Stimulated activated CD4-positive, alpha-beta T cell treated with anti-CD3 and anti-CD28 coated beads, Interleukin-15, amount 100 ng/mL, for 24 hours (primary cell): Measurements from ENCODE around the gene RNF152.

ENCODE experiments used
- DNase-seq: peaks from one replicate; pipeline ENCODE4 v3.0.0-alpha.2; 2020

Gene RNF152, protein sequence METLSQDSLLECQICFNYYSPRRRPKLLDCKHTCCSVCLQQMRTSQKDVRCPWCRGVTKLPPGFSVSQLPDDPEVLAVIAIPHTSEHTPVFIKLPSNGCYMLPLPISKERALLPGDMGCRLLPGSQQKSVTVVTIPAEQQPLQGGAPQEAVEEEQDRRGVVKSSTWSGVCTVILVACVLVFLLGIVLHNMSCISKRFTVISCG

DNA sequence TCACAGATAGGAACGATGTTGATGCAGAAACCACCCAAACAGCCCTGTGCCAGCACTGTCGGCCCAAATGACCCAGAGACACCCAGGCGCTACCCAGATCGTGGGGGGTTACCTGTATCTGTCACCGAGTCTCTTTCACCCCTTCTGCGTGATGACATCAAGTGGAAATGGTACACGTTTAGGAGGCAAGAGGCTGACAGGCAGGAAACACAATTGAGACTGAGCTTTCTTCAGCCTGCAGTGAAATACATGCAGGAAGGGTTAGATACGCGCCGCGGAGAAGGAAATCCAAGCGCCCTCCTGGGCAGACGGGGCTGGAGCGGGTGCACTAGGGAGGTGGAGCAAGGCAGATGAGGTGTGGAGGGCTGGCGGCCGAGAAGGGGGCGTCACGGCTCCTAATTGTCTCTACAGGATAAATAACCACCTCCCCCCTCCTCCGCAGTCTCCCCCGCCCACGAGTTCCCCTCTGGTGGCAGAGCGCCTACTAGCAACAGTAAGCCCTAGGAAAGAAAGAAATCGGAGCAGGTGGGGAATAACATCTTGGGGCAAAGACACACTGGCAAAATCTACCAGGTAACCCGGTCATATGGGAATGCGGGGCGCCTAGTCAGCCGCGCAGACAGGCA, at the start of gene RNF152:
RNF152 (minus strand) TSS at position 325 of the 626 bp plus-strand sequence. CDS start 76,544 bp downstream, outside the sequence.
- peak; percentile 35 for DNase-seq

DNA sequence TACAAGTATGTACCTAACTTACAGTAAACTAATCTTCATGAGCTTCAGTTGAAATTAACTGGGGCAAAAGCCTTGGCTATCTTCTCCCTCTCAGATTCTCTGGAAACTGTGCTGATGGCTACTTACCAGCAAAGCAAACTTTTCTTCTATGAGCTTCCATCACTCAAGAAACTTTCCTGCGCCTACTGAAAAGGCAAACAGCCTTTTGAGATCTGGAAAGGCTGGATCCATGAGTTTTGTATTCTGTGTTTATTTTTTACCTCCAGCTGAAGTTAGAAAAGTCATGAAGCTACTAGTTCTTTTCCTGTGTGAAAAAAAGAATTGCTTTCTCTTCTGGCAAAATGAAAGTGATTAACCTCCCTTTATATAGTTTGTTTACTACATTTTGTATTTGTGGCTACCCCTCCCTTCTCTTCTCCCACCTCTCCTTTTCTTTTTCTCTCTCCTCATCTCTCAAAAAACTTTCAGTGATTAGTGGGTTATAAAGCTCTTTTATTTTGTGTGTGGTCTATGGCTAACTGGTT, 49.2 kb upstream of the RNF152 start:
- DNase-seq: no peak

DNA sequence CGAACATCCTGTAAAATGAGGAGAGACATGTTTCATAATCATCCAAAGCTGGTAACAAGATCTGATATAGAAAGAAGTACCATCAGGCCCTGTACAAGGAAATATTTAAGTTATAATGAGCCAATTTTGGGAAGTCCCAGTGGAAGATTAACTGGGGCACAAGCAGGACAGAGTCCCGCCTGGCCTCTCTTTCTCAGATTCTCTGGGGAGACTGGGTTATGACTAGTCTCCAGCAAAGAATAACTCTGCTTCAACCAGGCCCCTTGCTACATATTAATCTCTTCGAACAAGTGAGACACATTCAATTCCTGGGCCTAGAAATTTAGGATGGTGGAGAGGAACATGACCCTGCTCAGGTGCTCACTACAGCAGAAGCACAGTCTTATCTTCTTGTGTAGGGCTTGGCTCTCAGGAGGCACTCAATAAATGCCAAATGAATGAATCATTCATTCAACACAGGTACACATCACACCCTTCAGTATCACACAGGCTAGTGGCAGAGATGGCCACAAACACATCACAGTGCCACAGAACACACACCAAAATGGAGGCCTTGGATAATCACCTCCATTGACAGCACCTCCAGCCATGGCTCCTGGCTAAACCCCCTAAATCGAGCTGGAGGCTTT, 46.4 kb upstream of the RNF152 start:
- no peak for DNase-seq

DNA sequence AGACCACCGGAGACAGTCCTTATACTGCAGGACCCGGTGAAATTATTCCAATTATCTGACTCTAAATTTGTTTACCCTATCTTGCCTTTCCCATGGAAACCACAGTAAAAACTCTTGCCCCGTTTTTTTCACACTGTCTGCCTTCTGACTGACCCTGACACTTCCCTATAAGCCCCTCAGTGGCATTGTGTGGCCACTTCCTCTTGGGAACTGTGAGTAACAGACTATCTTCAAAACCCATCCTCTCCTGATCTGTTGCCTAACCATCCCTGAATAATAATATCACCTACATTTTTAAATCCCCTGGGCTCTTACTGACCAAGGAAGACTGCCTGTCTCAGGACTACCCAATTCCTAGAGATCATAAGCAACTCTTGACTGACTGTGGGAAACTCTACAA, 42.6 kb upstream of the RNF152 start:
- DNase-seq: no peak

DNA sequence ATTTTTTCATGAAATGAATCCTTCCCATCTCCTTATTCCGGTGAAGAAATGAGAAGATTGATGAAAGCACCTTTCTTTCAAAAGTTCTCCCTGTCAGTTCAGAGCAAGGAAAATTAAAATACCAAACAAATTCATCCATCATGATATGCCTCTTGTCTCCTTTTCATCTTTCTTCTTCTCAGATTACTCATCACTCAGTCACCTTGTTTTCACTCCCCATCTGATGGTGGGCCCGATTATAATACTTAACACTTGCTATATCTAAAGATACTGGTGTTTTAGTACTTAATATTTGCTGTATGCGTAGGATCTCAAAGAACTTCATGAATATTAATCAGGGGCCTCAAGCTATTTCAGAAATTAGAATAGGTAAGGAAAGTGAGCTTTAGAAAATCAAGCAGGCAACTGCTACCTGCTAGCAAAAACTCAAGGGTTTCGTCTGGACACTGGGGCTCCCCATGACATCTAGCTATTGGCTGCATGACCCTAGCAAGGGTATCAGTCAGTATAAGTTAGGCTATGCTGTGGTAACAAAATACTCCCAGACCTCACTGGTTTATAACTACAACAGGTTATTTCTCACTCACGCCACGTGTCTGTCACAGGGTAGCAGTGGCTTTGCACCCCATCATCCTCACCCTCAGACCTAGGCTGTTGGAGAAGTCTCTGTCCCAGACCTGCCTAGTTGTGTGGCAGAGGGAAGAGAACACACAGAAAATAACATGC, 39.0 kb upstream of the RNF152 start:
- DNase-seq: no peak

DNA sequence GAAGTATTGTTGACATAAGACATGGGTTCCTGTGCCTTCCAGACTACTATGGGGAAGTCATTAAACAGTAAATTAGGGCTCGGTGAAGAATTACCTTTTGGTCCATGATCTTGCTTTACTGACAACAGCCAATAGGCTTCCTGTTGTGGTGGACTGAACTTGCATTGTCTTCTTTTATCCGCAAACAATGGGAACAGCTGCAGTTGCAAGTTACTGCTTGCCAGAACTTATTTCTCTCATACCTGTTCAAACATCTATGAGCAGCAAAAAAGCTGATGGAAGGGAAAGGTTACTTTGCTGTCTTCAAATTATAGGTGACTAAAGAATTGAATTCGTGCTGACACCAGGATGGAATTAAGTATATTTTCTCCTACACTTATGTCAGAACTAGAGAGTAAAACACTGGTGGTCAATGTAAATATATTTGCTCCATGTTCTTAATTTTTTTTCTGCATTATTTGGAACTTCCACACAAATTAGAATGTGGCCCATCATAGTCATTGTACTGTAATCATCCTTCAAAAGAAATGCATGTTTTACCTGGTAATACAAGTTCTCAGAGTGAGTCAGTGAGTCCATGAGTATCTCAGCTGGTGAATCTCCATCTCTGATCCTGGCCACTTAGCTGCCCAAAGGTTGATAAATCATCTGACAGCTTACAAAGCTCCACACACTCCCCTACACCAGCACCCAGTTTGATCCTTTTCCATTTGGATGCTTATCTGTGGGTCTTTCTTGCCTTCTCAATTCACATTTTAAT, 37.3 kb upstream of the RNF152 start:
- no peak for DNase-seq

DNA sequence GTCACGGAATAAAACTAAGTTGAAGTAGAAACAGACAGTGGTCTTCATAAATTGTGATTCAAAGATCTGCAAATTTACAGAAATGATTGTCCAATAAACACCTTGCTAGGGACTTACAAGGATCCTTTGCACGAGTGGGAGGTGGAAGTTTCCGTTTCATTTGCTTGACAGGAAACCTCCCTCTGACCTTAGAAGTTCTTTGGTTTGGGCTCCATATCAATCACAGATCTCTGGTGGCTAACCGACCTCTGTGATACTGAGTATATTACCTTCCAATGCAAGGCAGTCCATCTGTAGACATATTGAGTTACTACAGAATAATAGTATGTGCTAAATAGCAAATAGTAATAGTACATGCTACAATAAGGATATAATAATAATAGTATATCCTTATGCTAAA, 33.7 kb upstream of the RNF152 start:
- DNase-seq: peak; percentile 71

DNA sequence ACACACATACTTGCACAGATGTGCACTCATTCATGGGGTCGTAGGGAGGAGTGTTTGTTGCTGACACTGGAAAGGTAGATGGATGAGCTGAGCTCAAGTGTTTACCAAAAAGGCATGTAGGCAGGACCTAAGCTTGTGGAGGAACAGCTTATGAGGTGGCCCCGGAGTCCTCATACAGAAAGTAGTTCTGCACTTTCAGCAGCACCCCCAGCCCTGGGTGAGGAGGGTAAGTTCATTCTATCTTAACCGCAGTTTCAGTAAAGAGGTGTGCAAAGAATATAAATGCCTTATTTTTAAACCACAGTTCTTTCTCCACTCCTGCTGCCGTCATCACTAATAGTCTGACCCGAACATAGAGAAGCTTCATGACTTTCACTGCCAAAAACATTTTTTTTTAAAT, 31.7 kb upstream of the RNF152 start:
- DNase-seq: peak; percentile 19

DNA sequence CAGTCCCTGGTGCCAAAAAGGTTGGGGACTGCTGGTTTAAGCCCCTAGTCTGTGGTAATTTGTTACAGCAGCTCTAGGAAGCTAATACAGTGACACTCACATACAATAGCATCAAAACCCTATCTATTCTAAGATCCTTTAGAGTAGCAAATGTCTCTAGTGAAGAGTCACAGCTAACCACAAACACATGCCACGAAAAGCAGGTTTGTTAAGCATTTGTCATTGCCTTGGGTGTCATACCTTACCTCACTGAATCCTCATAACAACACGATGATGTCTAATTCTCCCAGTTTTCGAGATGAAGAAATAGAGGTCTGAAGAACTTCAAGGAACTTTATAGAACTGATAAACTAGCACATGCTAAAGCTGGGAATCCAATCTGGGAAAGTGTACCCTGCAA, 29.6 kb upstream of the RNF152 start:
- no peak for DNase-seq

DNA sequence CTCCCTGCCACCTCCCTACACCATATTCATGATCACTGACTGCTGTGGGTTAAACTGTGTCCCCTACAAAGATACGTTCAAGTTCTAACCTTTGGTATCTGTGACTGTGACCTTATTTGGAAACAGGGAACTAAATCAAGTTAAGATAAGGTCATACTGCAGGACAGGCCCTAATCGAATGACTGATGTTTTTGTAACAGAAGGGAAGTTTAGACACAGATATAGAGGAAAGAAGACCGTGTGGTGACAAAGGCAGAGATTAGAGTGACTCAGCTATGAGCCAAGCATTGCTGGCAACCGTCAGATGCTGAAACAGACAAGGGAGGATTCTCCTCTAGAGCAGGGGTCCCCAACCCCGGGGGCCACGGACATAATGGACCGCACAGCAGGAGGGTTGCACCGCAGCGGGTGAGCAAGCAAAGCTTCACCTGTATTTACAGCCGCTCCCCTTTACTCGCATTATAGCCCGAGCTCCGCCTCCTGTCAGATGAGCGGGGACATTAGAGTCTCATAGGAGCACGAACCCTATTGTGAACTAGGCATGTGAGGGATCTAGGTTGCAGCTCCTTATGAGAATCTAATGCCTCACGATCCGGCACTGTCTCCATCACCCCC, 28.9 kb upstream of the RNF152 start:
- DNase-seq: no peak

DNA sequence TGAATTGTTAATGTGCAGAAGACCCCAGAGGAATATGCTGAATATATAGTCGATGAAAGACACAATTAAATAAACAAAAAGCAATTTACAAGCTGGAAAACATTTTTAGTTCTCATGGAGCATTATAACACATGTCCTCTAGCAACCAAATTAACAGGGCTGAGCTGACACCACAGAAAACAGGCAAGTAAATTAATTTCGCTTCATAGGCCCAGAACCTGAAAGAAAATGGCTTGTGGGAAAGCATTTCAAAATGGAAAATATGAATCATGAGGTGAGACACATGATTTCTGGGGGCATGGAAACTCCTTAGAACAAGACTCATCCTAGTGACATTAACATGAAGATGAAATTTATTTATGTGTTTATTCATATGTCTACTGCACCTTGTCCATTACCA, 25.0 kb upstream of the RNF152 start:
- no peak for DNase-seq

DNA sequence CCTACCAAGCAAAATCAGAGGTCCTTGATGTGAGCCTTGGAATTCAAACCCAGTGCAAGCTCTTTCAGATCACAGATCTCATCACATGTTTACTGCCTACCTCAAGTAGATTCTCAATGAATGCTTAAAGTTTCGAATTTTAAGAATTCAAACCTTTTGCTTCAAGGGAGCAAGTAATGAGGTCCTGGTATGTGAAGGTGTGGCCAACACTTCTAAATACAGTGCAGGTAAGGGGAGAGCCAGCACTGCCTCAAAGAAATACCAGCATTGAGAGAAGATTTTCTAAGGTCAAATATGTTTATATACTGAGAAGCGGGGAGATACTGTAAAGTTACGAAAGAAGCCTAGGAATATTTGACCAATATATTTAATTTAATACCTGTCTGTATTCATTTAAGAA, 19.7 kb upstream of the RNF152 start:
- no peak for DNase-seq

DNA sequence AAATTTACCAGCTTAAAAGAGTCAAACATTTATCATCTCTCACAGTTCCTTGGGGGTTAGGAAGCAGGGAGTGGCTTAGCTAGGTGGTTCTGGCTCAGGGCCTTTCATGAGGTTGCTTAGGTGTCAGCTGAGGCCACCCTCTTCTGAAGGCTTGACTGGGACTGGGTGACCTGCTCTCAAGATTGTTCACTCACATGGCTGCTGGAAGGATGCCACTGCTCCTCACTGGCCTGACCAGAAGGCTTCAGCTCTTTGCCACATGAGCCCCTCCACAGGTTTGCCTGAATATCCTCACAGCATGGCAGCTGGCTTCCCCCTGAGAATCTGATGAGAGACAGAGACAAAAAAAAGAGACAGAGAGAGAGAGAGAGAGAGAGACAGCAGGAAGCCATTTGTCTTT, 17.3 kb upstream of the RNF152 start:
- no peak for DNase-seq

DNA sequence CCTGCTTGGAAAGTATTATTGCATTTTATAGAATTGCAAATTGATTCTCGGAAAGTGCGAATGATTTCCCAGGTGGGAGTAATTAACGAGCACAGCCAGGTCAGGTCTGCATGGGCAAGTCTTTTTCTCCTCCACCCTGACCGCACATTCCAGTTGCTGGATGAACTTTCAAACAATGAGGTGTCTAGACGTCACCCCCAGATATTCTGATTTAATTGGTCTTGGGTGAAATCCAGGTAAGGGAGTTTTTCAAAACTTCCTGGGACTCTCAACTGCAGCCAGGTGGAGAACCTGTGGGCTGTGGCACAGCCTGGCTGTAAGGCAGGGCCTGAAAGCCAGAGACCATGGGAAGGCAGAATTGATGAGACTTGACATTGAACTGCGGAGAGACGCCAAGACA, 15.9 kb upstream of the RNF152 start:
- DNase-seq: no peak

DNA sequence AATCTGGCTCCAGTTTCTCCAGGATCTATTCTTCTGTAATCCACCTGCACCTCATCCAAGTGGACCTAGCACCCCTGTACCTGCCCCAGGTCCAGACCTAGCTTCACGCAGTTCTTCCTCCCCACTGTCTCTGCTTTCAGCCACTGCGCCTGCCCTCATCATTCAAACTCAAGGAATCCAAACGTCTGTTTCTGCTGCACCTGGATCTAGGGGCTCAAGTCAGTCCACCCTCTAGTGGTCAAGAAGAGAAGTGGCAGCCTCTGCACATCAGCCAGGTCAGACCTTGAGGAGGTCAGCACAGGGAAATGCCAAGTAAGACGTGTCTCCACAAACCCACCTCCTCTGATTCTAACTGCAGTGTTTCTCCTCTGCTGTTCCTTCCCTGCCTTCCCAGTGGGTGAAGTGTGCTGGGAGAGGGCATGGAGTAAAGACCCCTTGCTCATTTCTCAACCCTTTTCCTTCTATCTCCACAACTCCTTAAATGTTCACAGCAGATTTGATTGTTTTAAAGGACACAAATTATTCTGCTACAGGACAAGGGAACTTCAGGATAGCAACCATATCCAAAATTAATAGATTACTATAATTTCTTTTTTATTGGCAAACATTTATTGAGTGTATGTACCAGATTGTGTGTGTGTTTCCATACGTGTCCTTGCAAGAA, 8.6 kb upstream of the RNF152 start:
- peak; percentile 49 for DNase-seq

DNA sequence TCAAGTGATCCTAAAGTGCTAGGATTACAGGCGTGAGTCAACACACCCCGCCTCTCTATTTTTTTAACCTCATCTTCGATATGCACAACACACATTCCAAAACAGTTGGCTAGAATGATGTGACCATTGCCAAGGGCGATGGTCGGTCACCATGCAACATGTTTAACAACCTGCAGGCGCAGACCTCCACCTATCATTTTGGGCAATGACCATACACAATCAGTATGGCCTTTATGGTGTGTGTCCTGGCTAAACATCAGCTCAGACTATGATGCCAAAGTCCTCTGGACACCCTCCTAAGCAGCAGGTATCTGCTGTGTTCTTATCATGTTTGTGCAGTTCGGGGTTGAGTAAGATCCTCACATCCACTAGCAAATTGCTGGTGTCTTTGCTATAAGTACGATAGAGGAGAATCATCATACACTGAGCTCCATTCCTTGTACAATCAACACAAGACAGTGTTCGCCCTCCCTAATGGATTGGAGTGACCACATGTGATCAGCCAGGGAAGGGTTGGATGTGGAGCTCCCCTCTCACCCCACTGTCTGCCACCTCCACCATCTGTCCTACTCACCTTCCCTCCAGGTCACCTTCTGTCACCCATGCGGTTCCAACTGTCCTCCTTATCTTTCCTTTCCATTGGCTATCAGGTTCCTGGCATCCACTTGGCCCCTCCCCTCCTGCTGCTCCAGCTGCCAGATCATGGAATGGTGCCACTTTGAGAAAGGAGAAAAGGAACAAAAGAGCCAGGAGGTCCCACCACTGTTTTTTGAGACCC, 7.9 kb upstream of the RNF152 start:
- DNase-seq: no peak

DNA sequence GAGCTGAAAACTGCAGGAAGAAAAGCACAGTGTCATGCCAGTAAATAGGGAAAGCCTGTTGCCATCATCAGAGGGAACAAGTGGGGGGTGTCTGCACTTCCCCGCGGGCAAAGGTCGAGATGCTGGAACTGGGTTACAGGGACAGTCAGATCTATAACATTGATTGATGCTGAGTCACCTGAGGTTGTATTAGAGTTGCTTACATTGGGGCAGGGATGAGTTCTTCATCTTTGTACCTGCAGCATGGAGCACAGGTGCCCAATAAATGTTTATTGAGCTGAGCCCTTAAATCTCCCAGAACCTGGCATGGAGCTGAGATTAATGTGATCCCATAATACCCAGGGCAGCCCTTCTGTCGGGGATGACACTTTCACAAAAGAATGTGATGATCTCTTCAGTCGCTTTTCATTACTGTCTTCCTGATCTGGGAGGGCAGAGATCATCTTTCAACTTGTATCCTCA, 5.9 kb upstream of the RNF152 start:
- DNase-seq: no peak

DNA sequence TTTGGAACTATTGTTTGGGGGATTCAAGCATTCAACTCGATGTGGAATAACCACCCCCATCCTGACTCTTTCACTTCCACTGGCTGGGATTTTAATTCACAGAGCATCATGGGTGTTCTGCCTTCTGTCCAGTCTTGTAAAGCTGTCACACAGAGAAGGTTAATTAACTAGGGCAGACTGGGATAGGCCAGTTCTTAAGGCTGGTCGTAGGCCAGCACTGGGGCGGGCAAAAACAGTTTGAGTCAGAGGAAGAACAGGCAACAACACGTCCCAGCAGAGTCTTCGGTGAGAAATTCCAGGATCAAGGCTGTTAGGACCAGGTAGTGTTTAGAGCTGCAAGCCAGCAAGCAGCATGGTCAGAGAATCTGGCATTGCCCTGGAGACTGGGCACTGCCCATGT, 4.0 kb upstream of the RNF152 start:
- no peak for DNase-seq

DNA sequence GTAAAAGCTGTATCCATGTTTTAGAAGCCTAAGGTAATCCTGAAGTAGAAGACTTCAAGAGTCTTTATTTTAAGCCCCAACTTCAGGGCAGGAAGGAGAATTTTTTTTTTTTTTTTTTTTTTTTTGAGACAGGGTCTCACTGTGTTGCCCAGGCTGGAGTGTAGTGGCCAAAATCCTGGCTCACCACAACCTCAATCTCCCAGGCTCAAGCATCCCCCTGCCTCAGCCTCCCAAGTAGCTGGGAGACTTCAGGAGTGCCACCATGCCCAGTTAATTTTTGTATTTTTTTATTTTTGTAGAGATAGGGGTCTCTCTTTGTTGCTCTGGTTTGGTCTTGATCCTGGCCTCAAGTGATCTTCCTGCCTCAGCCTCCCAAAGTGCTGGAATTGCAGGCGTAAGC, 3.3 kb upstream of the RNF152 start:
- no peak for DNase-seq

DNA sequence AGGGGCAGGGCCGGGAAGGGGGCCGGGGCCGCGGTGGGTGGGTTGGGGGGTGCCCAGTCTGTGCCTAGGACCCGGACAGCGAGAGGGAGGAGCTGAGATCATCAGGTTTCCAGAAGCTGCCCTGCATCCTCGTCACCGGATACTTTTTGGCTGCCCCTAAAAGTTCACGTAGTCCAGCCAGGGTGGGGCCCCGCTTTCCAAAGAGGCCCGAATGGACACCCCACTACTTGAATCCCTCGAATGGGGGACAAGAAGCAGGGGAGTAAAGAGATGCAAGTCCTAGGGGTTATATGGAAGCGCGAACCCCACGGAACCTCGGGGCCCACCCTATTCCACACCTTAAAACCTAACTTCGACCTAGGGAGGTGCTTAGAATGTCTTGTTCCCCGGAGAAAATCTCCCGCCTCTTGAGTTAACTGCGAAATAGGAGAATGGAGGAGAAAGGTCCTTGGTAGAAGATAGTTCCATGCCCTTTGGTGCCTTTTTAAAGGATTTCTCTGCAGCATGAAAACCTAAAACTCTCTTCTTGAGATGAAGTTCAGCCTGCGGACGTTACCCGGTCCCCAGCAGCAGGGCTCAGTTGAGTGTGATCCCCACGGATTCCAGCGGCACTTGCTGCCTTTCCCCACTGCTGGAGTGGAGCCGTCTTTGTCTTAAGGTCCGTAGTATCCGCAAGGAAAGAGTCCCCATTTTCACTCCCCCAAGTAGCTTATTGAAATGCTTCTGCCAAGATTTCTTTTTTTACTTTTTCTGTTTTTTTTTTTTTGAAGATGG, 2.1 kb upstream of the RNF152 start:
- DNase-seq: no peak
